GM12878 (cell line): Measurements from ENCODE around the gene LMOD1. TPM values are rescaled to one million over a fixed set of nuclear protein-coding genes. Genes with fewer than 3 reads are reported as not detected.

Experiments
- ATAC-seq: fragments of 200-7000 bp; cut with Tn5 transposase; 3 replicates; pipeline ENCODE4 v1.9.1; 2020; ENCODE audit warnings: mild to moderate bottlenecking, moderate library complexity
- BruUV-seq: library from RNA; stranded (reverse); fragments of 400-500 nt; replicated peaks from 2 replicates; lab custom pipeline; 2021; lab: Mats Ljungman, UMichigan
- CTCF ChIA-PET: fragments of 300-600 bp; sonication (Branson Sonifier 250); formaldehyde crosslinking; extraction: SDS; loops from one replicate; lab custom pipeline; 2021; ENCODE audit warnings: inconsistent platforms; lab: Yijun Ruan, JAX
- POLR2A ChIA-PET: fragments of 350-600 bp; formaldehyde crosslinking; extraction: SDS; loops from one replicate; lab custom pipeline; 2021; ENCODE audit warnings: inconsistent platforms; lab: Charles Lee
- RAD21 ChIA-PET: fragments of 300-600 bp; sonication (Branson Sonifier 250); formaldehyde crosslinking; loops from one replicate; lab custom pipeline; 2023; ENCODE audit warnings: antibody characterized with exemption; ENCODE audit not compliant: unreplicated experiment; lab: Charles Lee
- SMC1A ChIA-PET: fragments of 300-600 bp; sonication (Branson Sonifier 250); formaldehyde crosslinking; loops from one replicate; lab custom pipeline; 2023; ENCODE audit not compliant: unreplicated experiment, uncharacterized antibody; lab: Charles Lee
- DNase-seq: peaks from one replicate; pipeline ENCODE4 v3.0.0-alpha.2; 2011; ENCODE audit warnings: low read depth, low spot score
- FAIRE-seq: peaks from 3 replicates; lab custom pipeline; 2011; peaks lifted over from hg19 to GRCh38; lab: Jason Lieb, UNC
- H2AFZ ChIP-seq: 2 replicates; pipeline ENCODE4 v1.6.0; 2011; ENCODE audit warnings: low read depth, low read length, control low read depth; ENCODE audit not compliant: control insufficient read depth
- H3K27ac ChIP-seq: 2 replicates; pipeline ENCODE4 v1.5.1; 2011; ENCODE audit warnings: control low read depth; ENCODE audit not compliant: control insufficient read depth, insufficient read depth
- H3K27me3 ChIP-seq, 2 experiments: replicated peaks in 1 of 2; 2 replicates each; pipeline versions ENCODE4 v1.6.0 to v1.6.1; 2011; ENCODE audit warnings: low read length in 1 of 2; ENCODE audit not compliant: control insufficient read depth in 2 of 2, insufficient read depth in 2 of 2
- H3K36me3 ChIP-seq, 2 experiments: 2 replicates each; pipeline ENCODE4 v1.5.1; 2011; ENCODE audit warnings: low read length in 1 of 2; ENCODE audit not compliant: control insufficient read depth in 2 of 2, insufficient read depth in 2 of 2
- H3K4me1 ChIP-seq: 2 replicates; pipeline ENCODE4 v1.6.1; 2011; ENCODE audit warnings: mild to moderate bottlenecking, low read length, moderate library complexity, mixed read lengths; ENCODE audit not compliant: control insufficient read depth, insufficient read depth
- H3K4me2 ChIP-seq: 2 replicates; pipeline ENCODE4 v1.6.0; 2011; ENCODE audit warnings: control low read depth; ENCODE audit not compliant: control insufficient read depth, insufficient read depth
- H3K4me3 ChIP-seq: fragments of 200-600 bp; sonication (generic); 2 replicates; pipeline ENCODE4 v1.5.1; 2016
- H3K79me2 ChIP-seq: 2 replicates; pipeline ENCODE4 v1.6.0; 2011; ENCODE audit warnings: low read length; ENCODE audit not compliant: control insufficient read depth, insufficient read depth
- H3K9ac ChIP-seq: 2 replicates; pipeline ENCODE4 v1.8.0; 2011; ENCODE audit warnings: low read length, control low read depth, mixed read lengths; ENCODE audit not compliant: control insufficient read depth, insufficient read depth
- H3K9me3 ChIP-seq: replicated peaks from 3 replicates; pipeline ENCODE4 v1.5.1; 2011; ENCODE audit warnings: mild to moderate bottlenecking, low read length; ENCODE audit not compliant: control insufficient read depth, insufficient read depth
- H4K20me1 ChIP-seq: 2 replicates; pipeline ENCODE4 v1.6.0; 2011; ENCODE audit not compliant: control insufficient read depth, insufficient read depth
- CBFB ChIP-seq: IDR thresholded peaks from 2 replicates; pipeline ENCODE4 v1.6.1; 2016; ENCODE audit warnings: antibody characterized with exemption, low read depth
- IRF3 ChIP-seq: fragments of 450-650 bp; IDR thresholded peaks from 2 replicates; pipeline ENCODE4 v1.6.1; 2014; ENCODE audit warnings: mild to moderate bottlenecking
- IRF4 ChIP-seq: IDR thresholded peaks from 2 replicates; pipeline ENCODE4 v1.6.1; 2011; ENCODE audit warnings: low read depth, low read length
- SMAD5 ChIP-seq: IDR thresholded peaks from 2 replicates; pipeline ENCODE4 v1.6.1; 2016; ENCODE audit warnings: antibody characterized with exemption, low read depth
- SMARCA5 ChIP-seq: fragments of 450-650 bp; IDR thresholded peaks from 2 replicates; pipeline ENCODE4 v1.6.1; 2017; ENCODE audit warnings: mild to moderate bottlenecking
- WGBS: methylation state at CpG from one replicate; pipeline ENCODE4 v1.1.6; 2016; ENCODE audit warnings: low lambda C conversion rate; ENCODE audit not compliant: insufficient replicate concordance, insufficient coverage; ENCODE audit errors: missing lambda C conversion rate; 5-methylcytosine and 5-hydroxymethylcytosine counted together
- in situ Hi-C: fragments of 300-500 bp; cut with MboI; formaldehyde crosslinking; loops from 9 replicates; pipeline ENCODE4 v1.14.3; 2018; ENCODE audit warnings: mixed read lengths
- intact Hi-C: fragments of 100-400 bp; cut with micrococcal nuclease; formaldehyde crosslinking; loops from one replicate; pipeline ENCODE4 v1.14.2; 2022; ENCODE audit not compliant: unreplicated experiment
- polyA plus RNA-seq, 11 experiments: library from polyadenylated mRNA; depleted of rRNA in 4 of 11; unstranded in 6 of 11; stranded (reverse) in 5 of 11; fragments of >200 nt; fragmentation: Nextera tagmentation in 4 of 11; fragmentation: Illumina TruSeq in 1 of 11; extraction: Ambion mirVana in 4 of 11; extraction: Trizol in 1 of 11; gene quantifications; 1 replicate in 1 of 11; 2 replicates in 10 of 11; pipeline versions ENCODE4 v1.2.1 to v1.2.3, GENCODE V29; 2011 to 2016; ENCODE audit warnings: inconsistent platforms in 2 of 11, missing spikeins in 2 of 11, low read depth in 1 of 11
- total RNA-seq, 4 experiments: library from RNA; depleted of rRNA in 3 of 4; stranded (reverse); fragments of >200 nt in 3 of 4; fragmentation: Illumina TruSeq in 1 of 4; extraction: Trizol in 1 of 4; gene quantifications; 2 replicates each; pipeline versions ENCODE4 v1.2.1 to v1.2.3, GENCODE V29; 2013 to 2021

The LMOD1 gene
- total and polyA plus RNA-seq, 10 of the 15 experiments (the other 5 are each of a cell fraction or from before 2014, with no cell fraction given): 0.15 TPM; not detected in 9

DNA sequence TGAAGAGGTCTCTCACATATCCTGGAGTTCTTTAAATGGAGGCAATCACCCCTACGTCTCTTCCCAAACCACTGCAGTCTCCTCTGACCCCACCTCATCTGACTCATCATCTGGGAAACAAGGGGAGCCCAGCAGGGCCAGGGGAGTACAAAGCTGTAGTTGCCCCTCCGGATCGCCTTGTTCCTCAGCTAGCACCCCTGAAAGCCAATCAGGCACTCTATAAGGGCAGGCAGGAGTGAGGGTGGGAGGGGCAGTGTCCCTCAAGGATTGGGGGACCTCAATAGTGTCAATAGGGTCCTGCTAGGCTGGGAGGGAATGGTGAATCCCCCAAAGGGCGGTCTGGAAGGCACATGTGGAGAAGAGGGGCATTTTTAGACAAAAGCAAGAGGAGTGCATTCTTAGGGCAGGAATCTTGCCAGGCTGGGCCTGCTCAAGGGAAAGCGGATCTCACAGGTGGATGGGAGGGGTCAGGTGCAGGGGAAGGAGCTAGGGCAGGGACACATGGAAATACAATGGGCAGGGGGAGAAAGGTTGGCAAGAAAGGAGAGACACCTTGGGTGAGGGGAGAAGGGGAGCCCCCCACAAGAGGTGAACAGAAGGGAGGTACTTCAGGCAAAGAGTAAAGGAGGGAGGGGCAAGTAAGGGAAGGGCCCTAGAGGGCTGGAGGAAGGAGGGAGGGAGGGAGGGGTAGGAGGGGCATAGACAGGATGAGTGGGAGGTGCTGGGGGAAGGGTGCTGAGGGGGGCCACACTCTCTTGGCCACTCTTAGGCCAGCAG is 51.8 kb downstream of the LMOD1 start:
- in situ Hi-C loops: loop anchor here (5.0 kb wide), 2 partner anchors 78 to 228 kb away; partner anchors contain the start of gene GPR37L1
- H3K27me3 ChIP-seq: peaks cover 0 to 2% of the 10 kb centered on the region in 2 experiments; a peak in 2 of 4 replicates
- ChIA-PET RAD21 (interaction anchor here (1.4 to 4.5 kb wide), 5 partner anchors 8 to 113 kb away, joined by 3 to 62 read pairs (median 5); partner anchors contain the start of gene TIMM17A), SMC1A (interaction anchor here (0.6 to 4.9 kb wide), 5 partner anchors 8 to 78 kb away, joined by 3 to 68 read pairs (median 4); no protein-coding TSS in a partner anchor), CTCF (interaction anchor here (0.6 to 10.2 kb wide), 15 partner anchors 8 to 224 kb away, joined by 3 to 233 read pairs (median 9); partner anchors contain the start of gene LMOD1), POLR2A (interaction anchor here (0.6 kb wide), 3 partner anchors 64 to 412 kb away, joined by 4 to 5 read pairs (median 4); no protein-coding TSS in a partner anchor)
- no peaks in the 10 kb centered on the region for H3K9me3 ChIP-seq
- intact Hi-C loops: no loop called here
- no peaks in the 10 kb centered on the region for H3K79me2 ChIP-seq
- no peak for TF ChIP-seq IRF3
- no peak for TF ChIP-seq IRF4
- no peak for TF ChIP-seq SMAD5
- no peak for TF ChIP-seq SMARCA5
- TF ChIP-seq CBFB: no peak
- ATAC-seq: no peak
- no peak overlapping the region for H3K9ac ChIP-seq
- no peak overlapping the region for H3K27ac ChIP-seq
- H3K4me2 ChIP-seq: no peak overlapping the region
- DNase-seq: no peak
- no peak for FAIRE-seq
- WGBS: 39% methylated on average over 5 of the region's 5 CpGs
- H4K20me1 ChIP-seq: no peaks in the 10 kb centered on the region
- no peaks in the 10 kb centered on the region; a peak in 1 of 4 replicates for H3K36me3 ChIP-seq
- no peak overlapping the region for H2AFZ ChIP-seq
- H3K4me1 ChIP-seq: no peaks in the 10 kb centered on the region
- no peak overlapping the region for H3K4me3 ChIP-seq
- BruUV-seq: no TSS peak
